ENCODE results near the gene ITIH4.

The ITIH4 gene

GRCh38 chr3:52830535-52831258, at the start of gene ITIH4:
Gene ITIH4 (minus strand): TSS chr3:52830672. CDS start chr3:52830642, 30 bp downstream.
- no peak within 1 kb of the TSS for H3K4me3 Mint-ChIP-seq
- H3K4me1 Mint-ChIP-seq, result no peaks in the 10 kb centered on the region
- no peak within 1 kb of the TSS for H3K27ac Mint-ChIP-seq
- H3K36me3 Mint-ChIP-seq, result no peaks in the 10 kb centered on the region
- H3K9me3 Mint-ChIP-seq, result no peaks in the 10 kb centered on the region
- no peaks in the 10 kb centered on the region for H3K27me3 Mint-ChIP-seq

DNA sequence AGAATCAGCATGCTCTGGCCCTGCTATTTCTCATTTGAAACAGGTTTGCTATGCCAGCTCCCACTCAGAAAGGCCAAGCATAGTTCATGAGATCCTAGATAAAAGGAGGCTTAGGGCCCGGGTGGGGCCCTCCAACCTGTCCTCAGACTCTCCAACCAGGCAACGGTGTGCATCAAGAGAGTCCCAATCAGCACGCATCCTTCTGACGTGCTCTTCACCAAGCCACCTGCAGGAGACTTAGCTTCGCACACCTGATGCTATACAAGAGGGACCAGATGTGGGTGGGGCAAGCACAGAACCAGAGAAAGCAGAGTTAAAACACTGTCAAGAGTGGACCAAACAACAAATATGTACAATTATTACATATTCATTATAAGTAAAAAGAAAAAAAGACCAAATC, 49.6 kb upstream of the ITIH4 start:
- H3K9me3 Mint-ChIP-seq, result no peaks in the 10 kb centered on the region
- no peak overlapping the region for H3K27ac Mint-ChIP-seq
- peaks cover 5% of the 10 kb centered on the region for H3K36me3 Mint-ChIP-seq
- H3K27me3 Mint-ChIP-seq, result no peaks in the 10 kb centered on the region
- peaks cover 19% of the 10 kb centered on the region for H3K4me1 Mint-ChIP-seq
- no peak overlapping the region for H3K4me3 Mint-ChIP-seq

DNA sequence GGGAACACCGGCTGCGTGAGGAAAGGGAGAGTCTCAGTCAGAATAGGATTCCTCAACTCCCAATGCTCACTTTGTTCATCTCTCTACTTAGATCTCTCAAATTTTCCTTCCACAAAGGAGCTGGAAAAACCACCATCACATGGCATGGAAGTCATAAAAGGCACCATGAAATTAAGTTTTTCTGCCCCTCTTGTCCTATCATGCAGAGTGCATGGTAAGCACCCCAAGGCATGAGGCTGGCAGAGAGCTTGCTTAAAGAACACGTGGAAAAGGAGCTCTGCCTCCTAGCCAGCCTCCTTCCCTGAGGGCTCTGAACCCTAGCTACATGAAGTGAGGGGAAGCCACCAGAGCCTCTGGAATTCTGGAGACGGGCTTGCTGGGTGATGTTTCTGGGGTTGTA, 49.1 kb upstream of the ITIH4 start:
- Mint-ChIP-seq H3K4me3 (no peak overlapping the region), H3K36me3 (peaks cover 1% of the 10 kb centered on the region), H3K4me1 (peaks cover 21% of the 10 kb centered on the region), H3K27me3 (no peaks in the 10 kb centered on the region), H3K27ac (no peak overlapping the region), H3K9me3 (no peaks in the 10 kb centered on the region)

- H3K27me3 Mint-ChIP-seq, result no peaks in the 10 kb centered on the region
- H3K27ac Mint-ChIP-seq, result no peak overlapping the region
- H3K36me3 Mint-ChIP-seq, result peaks cover 1% of the 10 kb centered on the region
- peaks cover 25% of the 10 kb centered on the region for H3K4me1 Mint-ChIP-seq
- no peak overlapping the region for H3K4me3 Mint-ChIP-seq
- H3K9me3 Mint-ChIP-seq, result no peaks in the 10 kb centered on the region
Observed at GRCh38 chr3:52879090-52879489, 48.6 kb upstream of the ITIH4 start.

DNA sequence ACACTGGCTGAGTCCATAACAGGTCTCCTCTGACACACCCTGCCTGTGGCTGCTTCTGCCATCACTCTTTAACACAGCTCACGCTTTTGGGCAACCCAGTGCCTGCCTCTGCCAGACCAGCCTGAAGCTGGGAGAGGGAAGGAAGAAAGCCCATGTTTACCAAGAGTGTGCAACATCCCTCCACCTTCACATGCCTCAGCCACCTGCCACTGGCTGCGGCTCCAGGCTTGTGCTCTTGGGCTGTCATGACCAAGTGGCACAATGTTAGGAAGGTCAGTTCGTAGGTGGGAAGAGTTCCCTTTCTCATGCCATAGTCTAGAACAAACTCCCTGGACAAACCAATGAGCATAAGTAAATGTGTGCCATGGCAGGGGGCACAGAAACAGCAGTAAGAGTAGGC, 46.6 kb upstream of the ITIH4 start:
- Mint-ChIP-seq H3K9me3 (no peaks in the 10 kb centered on the region), H3K36me3 (peaks cover 2% of the 10 kb centered on the region), H3K27ac (no peak overlapping the region), H3K27me3 (no peaks in the 10 kb centered on the region), H3K4me3 (no peak overlapping the region), H3K4me1 (peaks cover 35% of the 10 kb centered on the region)

DNA sequence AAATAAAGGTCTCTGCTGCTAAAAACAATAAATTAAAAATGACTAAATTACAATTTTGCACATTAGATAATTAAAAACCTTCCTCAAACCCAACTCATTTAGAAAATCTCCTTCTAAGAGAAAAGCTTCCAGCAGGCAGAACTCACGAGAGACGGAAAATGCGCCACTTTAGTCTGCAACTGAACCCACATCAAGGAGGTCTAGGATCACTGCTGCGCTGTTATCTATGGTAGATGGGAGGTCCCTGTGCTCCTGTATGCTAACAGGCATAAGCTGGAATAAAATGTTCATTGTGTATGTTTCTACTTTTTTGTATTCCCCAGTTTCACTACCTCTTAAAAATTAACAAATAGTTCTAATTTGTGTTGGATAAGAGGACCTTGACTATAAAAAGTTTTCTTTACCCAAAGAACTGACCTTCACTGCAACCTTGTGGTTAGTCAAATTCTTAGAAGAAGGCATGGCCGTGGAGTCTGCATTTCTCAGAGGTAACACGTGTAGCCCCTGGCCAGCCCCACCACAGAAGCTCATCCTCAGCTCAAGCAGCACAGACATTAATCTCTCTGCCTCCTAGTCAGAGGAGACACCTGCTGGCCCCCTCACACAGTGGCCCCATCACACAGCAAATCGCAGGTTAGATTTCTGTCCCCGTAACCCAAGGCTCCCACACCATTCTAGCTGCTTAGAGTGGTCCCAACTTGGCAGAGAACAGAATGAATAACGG, 44.6 kb upstream of the ITIH4 start:
- H3K27me3 Mint-ChIP-seq, result no peaks in the 10 kb centered on the region
- peaks cover 4% of the 10 kb centered on the region for H3K36me3 Mint-ChIP-seq
- H3K4me3 Mint-ChIP-seq, result peak overlapping the region; percentile 24
- peaks cover 41% of the 10 kb centered on the region for H3K4me1 Mint-ChIP-seq
- H3K27ac Mint-ChIP-seq, result no peak overlapping the region
- no peaks in the 10 kb centered on the region for H3K9me3 Mint-ChIP-seq

- H3K4me3 Mint-ChIP-seq, result no peak overlapping the region
- H3K4me1 Mint-ChIP-seq, result peaks cover 41% of the 10 kb centered on the region
Observed at GRCh38 chr3:52874160-52874701, 43.8 kb upstream of the ITIH4 start.

GRCh38 chr3:52873433-52874159, 43.1 kb upstream of the ITIH4 start:
- Mint-ChIP-seq H3K9me3 (no peaks in the 10 kb centered on the region), H3K4me1 (peaks cover 41% of the 10 kb centered on the region), H3K27me3 (no peaks in the 10 kb centered on the region), H3K27ac (no peak overlapping the region), H3K36me3 (peaks cover 3% of the 10 kb centered on the region), H3K4me3 (no peak overlapping the region)

More at GRCh38 chr3:52874160-52874701, 43.8 kb upstream of the ITIH4 start:
- Mint-ChIP-seq H3K27me3 (no peaks in the 10 kb centered on the region), H3K36me3 (peaks cover 4% of the 10 kb centered on the region), H3K27ac (no peak overlapping the region), H3K9me3 (no peaks in the 10 kb centered on the region)

GRCh38 chr3:52872245-52872644, 41.8 kb upstream of the ITIH4 start:
- H3K27ac Mint-ChIP-seq, result no peak overlapping the region
- no peaks in the 10 kb centered on the region for H3K9me3 Mint-ChIP-seq
- H3K36me3 Mint-ChIP-seq, result peaks cover 3% of the 10 kb centered on the region
- peaks cover 41% of the 10 kb centered on the region for H3K4me1 Mint-ChIP-seq
- no peaks in the 10 kb centered on the region for H3K27me3 Mint-ChIP-seq
- H3K4me3 Mint-ChIP-seq, result no peak overlapping the region

- no peak overlapping the region for H3K4me3 Mint-ChIP-seq
- H3K4me1 Mint-ChIP-seq, result peaks cover 41% of the 10 kb centered on the region
- H3K27me3 Mint-ChIP-seq, result no peaks in the 10 kb centered on the region
- peaks cover 5% of the 10 kb centered on the region for H3K36me3 Mint-ChIP-seq
- H3K27ac Mint-ChIP-seq, result peak overlapping the region; percentile 32
- H3K9me3 Mint-ChIP-seq, result no peaks in the 10 kb centered on the region
Observed at GRCh38 chr3:52871761-52872160, 41.3 kb upstream of the ITIH4 start.

DNA sequence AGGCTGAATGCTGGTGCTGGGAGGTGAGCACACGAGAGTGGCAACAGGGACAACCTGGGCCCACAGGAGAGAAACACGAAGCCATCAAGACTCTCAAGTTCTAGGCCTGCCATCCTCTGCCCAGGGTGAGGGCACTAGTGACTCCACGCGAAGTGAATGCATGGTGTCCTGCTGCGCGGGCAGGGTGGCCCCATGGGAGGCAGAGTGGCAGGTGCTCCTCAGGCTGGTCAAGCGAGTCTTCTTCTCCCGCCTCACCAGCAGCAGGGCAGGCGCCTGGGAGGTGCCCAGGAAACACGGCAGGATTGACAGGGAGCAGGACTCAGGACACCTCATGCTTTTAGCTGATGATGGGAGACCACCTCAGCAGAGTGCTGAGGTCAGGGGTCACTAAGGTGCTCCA, 40.0 kb upstream of the ITIH4 start:
- no peak overlapping the region for H3K27ac Mint-ChIP-seq
- H3K36me3 Mint-ChIP-seq, result peaks cover 13% of the 10 kb centered on the region
- no peaks in the 10 kb centered on the region for H3K27me3 Mint-ChIP-seq
- no peak overlapping the region for H3K4me3 Mint-ChIP-seq
- peaks cover 30% of the 10 kb centered on the region for H3K4me1 Mint-ChIP-seq
- peaks cover 4% of the 10 kb centered on the region for H3K9me3 Mint-ChIP-seq

DNA sequence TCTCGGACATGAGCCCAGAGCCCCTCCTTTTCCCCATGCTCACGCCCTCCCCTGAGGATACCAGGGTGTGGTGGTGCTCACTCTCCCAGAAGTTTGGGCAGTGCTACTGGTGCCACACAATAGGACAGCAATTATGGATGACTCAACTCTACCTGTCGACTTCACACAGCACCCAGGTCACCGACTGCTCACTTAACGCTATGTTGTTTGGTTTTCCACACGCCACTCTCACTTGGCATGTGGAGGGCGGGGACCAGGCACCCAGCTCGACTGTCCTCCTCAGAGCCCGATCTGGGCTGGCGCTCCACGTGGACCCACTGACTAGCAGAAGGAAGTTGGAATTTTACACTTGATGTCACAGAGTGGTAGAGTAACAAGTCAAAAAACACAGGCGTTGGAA, 36.0 kb upstream of the ITIH4 start:
- peaks cover 17% of the 10 kb centered on the region for H3K36me3 Mint-ChIP-seq
- peaks cover under 1% of the 10 kb centered on the region for H3K4me1 Mint-ChIP-seq
- no peak overlapping the region for H3K27ac Mint-ChIP-seq
- peaks cover 4% of the 10 kb centered on the region for H3K9me3 Mint-ChIP-seq
- H3K27me3 Mint-ChIP-seq, result no peaks in the 10 kb centered on the region
- H3K4me3 Mint-ChIP-seq, result no peak overlapping the region

DNA sequence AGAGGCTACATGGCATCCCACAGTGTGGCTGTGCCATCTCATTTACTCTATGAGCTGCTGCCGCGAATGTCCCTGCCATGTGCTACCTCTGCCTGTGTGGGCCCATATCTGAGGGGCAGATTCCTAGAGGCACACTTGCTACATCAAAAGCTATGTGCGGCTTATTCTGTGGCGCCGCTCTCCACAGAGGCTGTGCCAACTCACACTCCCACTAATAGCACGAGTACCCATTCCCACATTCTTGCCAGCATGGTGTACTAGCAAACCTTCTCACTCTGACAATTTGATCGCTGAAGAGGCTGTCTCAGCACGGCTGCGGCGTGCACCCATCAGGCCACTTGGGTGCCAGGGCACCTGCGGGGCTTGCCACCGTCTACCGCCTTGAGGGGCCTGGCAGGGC, 35.5 kb upstream of the ITIH4 start:
- Mint-ChIP-seq H3K4me1 (no peaks in the 10 kb centered on the region), H3K36me3 (peaks cover 17% of the 10 kb centered on the region), H3K9me3 (peaks cover 4% of the 10 kb centered on the region), H3K27me3 (no peaks in the 10 kb centered on the region), H3K27ac (no peak overlapping the region), H3K4me3 (no peak overlapping the region)

- H3K27me3 Mint-ChIP-seq, result no peaks in the 10 kb centered on the region
- H3K4me3 Mint-ChIP-seq, result no peak overlapping the region
- H3K36me3 Mint-ChIP-seq, result peaks cover 7% of the 10 kb centered on the region
- H3K27ac Mint-ChIP-seq, result no peak overlapping the region
- H3K4me1 Mint-ChIP-seq, result no peaks in the 10 kb centered on the region
- H3K9me3 Mint-ChIP-seq, result no peaks in the 10 kb centered on the region
Observed at GRCh38 chr3:52860424-52860768, 29.9 kb upstream of the ITIH4 start.

- Mint-ChIP-seq H3K36me3 (peaks cover 5% of the 10 kb centered on the region), H3K9me3 (no peaks in the 10 kb centered on the region), H3K27ac (no peak overlapping the region), H3K4me3 (no peak overlapping the region), H3K27me3 (no peaks in the 10 kb centered on the region), H3K4me1 (no peaks in the 10 kb centered on the region)
Observed at GRCh38 chr3:52859686-52860423, 29.4 kb upstream of the ITIH4 start.

Measured in activated naive CD4-positive, alpha-beta T cell treated with anti-CD3 and anti-CD28 coated beads, Interleukin-2, amount 50 U/mL, for 24 hours (primary cell).